Smooth muscle cell (in vitro differentiated cells): ENCODE measurements around the gene COA8. TPM values are rescaled to one million over a fixed set of nuclear protein-coding genes. Genes with fewer than 3 reads are reported as not detected.

Experiments used
- DNase-seq: peaks from one replicate; lab custom pipeline; 2025; ENCODE audit not compliant: unreplicated experiment; lab: John Stamatoyannopoulos, UW
- H2AFZ ChIP-seq: fragments of 200-600 bp; sonication (generic); 2 replicates; pipeline ENCODE4 v1.6.0; 2016; ENCODE audit warnings: antibody characterized with exemption, low read depth, mild to moderate bottlenecking
- H3F3A ChIP-seq: fragments of 200-600 bp; sonication (generic); 2 replicates; pipeline ENCODE4 v1.6.0; 2017; ENCODE audit warnings: antibody characterized with exemption, low read depth
- H3K27ac ChIP-seq: fragments of 200-600 bp; sonication (generic); 2 replicates; pipeline ENCODE4 v1.5.1; 2016; ENCODE audit warnings: low read depth, mild to moderate bottlenecking
- H3K27me3 ChIP-seq: fragments of 200-600 bp; sonication (generic); 2 replicates; pipeline ENCODE4 v1.6.1; 2016; ENCODE audit warnings: low read depth, mild to moderate bottlenecking
- H3K36me3 ChIP-seq: fragments of 200-600 bp; sonication (generic); 2 replicates; pipeline ENCODE4 v1.5.1; 2016; ENCODE audit warnings: low read depth
- H3K4me1 ChIP-seq: fragments of 200-600 bp; sonication (generic); 2 replicates; pipeline ENCODE4 v1.5.1; 2016; ENCODE audit warnings: low read depth
- H3K4me2 ChIP-seq: fragments of 200-600 bp; sonication (generic); 2 replicates; pipeline ENCODE4 v1.6.0; 2016; ENCODE audit warnings: mild to moderate bottlenecking
- H3K4me3 ChIP-seq: fragments of 200-600 bp; sonication (generic); 2 replicates; pipeline ENCODE4 v1.5.1; 2016; ENCODE audit warnings: mild to moderate bottlenecking
- H3K79me2 ChIP-seq: fragments of 200-600 bp; sonication (generic); 2 replicates; pipeline ENCODE4 v1.6.0; 2016; ENCODE audit warnings: low read depth, mild to moderate bottlenecking
- H3K9ac ChIP-seq: fragments of 200-600 bp; sonication (generic); 2 replicates; pipeline ENCODE4 v1.6.0; 2016; ENCODE audit warnings: low read depth
- H3K9me3 ChIP-seq: fragments of 200-600 bp; sonication (generic); replicated peaks from 2 replicates; pipeline ENCODE4 v1.5.1; 2016; ENCODE audit warnings: low read depth
- H4K20me1 ChIP-seq: fragments of 200-600 bp; sonication (generic); 2 replicates; pipeline ENCODE4 v1.6.0; 2016; ENCODE audit warnings: low read depth
- WGBS: methylation state at CpG from one replicate; pipeline ENCODE4 v1.1.7; 2016; ENCODE audit warnings: low lambda C conversion rate; 5-methylcytosine and 5-hydroxymethylcytosine counted together
- polyA plus RNA-seq: library from polyadenylated mRNA; unstranded; fragments of >200 nt; fragmentation: Nextera tagmentation; extraction: Ambion mirVana; gene quantifications from 2 replicates; pipeline ENCODE4 v1.2.1, GENCODE V29; 2016
- total RNA-seq: library from RNA; depleted of rRNA; stranded (reverse); fragments of >200 nt; gene quantifications from 2 replicates; pipeline ENCODE4 v1.2.3, GENCODE V29; 2014
- TF ChIP-seq, protein P1 (sequence below): fragments of 200-600 bp; sonication (generic); IDR thresholded peaks from 2 replicates; pipeline ENCODE4 v1.5.1; 2017; ENCODE audit warnings: borderline replicate concordance, mild to moderate bottlenecking, antibody characterized with exemption; ENCODE audit not compliant: insufficient read depth, poor library complexity, severe bottlenecking

The COA8 gene, protein sequence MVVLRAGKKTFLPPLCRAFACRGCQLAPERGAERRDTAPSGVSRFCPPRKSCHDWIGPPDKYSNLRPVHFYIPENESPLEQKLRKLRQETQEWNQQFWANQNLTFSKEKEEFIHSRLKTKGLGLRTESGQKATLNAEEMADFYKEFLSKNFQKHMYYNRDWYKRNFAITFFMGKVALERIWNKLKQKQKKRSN
- total RNA-seq (33.4 and 42.8 TPM in 2 replicates), polyA plus RNA-seq (69.9 and 73.3 TPM in 2 replicates)

GRCh38 chr14:103562429-103563225 is at the start of gene COA8, which contains the start of gene BAG5:
COA8 (plus strand) TSS chr14:103562960; CDS start chr14:103563002, 42 bp downstream.
BAG5 (minus strand) TSS chr14:103562657; CDS start chr14:103561164, 1,493 bp downstream.
- H3K27ac ChIP-seq, result peak within 1 kb of the TSS; percentile 97
- WGBS, result under 1% methylated on average over 73 of the region's 109 CpGs
- H3K4me1 ChIP-seq, result peaks cover 19% of the 10 kb centered on the region
- H2AFZ ChIP-seq, result peak within 1 kb of the TSS; percentile 89
- peaks cover 94% of the 10 kb centered on the region for H3K79me2 ChIP-seq
- peak within 1 kb of the TSS; percentile 82 for H3K4me3 ChIP-seq
- H4K20me1 ChIP-seq, result peaks cover 67% of the 10 kb centered on the region
- H3K4me2 ChIP-seq, result peak within 1 kb of the TSS; percentile 90
- TF ChIP-seq, protein P1, sequence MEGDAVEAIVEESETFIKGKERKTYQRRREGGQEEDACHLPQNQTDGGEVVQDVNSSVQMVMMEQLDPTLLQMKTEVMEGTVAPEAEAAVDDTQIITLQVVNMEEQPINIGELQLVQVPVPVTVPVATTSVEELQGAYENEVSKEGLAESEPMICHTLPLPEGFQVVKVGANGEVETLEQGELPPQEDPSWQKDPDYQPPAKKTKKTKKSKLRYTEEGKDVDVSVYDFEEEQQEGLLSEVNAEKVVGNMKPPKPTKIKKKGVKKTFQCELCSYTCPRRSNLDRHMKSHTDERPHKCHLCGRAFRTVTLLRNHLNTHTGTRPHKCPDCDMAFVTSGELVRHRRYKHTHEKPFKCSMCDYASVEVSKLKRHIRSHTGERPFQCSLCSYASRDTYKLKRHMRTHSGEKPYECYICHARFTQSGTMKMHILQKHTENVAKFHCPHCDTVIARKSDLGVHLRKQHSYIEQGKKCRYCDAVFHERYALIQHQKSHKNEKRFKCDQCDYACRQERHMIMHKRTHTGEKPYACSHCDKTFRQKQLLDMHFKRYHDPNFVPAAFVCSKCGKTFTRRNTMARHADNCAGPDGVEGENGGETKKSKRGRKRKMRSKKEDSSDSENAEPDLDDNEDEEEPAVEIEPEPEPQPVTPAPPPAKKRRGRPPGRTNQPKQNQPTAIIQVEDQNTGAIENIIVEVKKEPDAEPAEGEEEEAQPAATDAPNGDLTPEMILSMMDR, result no peak
- peak within 1 kb of the TSS; percentile 94 for H3K9ac ChIP-seq
- H3K27me3 ChIP-seq, result no peaks in the 10 kb centered on the region
- no peaks in the 10 kb centered on the region for H3K36me3 ChIP-seq
- no peaks in the 10 kb centered on the region for H3K9me3 ChIP-seq
- peaks cover 13% of the 10 kb centered on the region for H3F3A ChIP-seq
- DNase-seq, result peak; percentile 89

DNA sequence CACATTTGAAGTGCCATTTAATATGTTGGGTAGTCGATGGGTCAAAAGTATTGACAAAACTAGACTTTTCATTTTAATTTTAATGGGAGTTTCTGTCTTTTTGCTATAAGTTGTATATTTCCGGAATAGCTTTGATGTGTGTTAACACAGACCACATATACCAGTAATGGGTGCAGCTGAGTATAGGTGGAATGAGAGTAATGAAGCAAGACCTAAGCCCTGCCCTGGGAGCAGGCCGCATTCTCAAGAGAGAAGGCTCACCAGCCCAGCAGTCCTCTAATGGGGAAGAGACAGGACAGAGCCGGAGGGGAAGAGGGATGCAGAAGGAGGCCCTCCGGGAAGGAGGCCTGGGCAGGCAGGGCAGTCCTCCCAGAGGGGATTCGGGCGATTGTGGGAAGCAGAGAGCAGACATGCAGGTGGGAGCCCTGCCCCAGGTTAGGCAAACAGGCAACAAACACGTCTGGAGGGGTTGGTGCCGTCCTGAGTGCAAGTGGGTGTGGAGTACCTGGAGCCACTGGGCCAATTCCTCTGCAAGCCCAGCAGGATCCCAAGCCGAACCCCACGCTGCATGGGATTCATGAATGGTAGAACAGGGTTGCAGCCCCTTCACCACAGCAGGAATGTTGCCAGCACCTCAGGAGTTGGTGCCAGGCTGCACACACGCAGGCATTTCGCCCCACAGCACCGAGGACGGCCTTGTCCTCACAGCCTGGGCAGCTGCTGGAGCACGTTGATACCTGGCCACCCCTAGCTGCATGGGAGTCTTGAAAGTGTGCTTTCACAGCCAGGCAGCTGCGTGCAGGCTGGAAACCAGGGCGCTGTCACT is 48.0 kb upstream of the COA8 start:
- no peak overlapping the region for H3K4me3 ChIP-seq
- no peaks in the 10 kb centered on the region for H3K27me3 ChIP-seq
- DNase-seq, result no peak
- H3K79me2 ChIP-seq, result no peaks in the 10 kb centered on the region
- H3F3A ChIP-seq, result no peaks in the 10 kb centered on the region
- TF ChIP-seq, protein P1, result no peak
- no peaks in the 10 kb centered on the region for H3K4me1 ChIP-seq
- no peak overlapping the region for H2AFZ ChIP-seq
- H3K9ac ChIP-seq, result no peak overlapping the region
- H3K9me3 ChIP-seq, result no peaks in the 10 kb centered on the region
- WGBS, result 95% methylated on average over 18 of the region's 18 CpGs
- no peaks in the 10 kb centered on the region for H3K36me3 ChIP-seq
- H4K20me1 ChIP-seq, result no peaks in the 10 kb centered on the region
- no peak overlapping the region for H3K27ac ChIP-seq
- no peak overlapping the region for H3K4me2 ChIP-seq

DNA sequence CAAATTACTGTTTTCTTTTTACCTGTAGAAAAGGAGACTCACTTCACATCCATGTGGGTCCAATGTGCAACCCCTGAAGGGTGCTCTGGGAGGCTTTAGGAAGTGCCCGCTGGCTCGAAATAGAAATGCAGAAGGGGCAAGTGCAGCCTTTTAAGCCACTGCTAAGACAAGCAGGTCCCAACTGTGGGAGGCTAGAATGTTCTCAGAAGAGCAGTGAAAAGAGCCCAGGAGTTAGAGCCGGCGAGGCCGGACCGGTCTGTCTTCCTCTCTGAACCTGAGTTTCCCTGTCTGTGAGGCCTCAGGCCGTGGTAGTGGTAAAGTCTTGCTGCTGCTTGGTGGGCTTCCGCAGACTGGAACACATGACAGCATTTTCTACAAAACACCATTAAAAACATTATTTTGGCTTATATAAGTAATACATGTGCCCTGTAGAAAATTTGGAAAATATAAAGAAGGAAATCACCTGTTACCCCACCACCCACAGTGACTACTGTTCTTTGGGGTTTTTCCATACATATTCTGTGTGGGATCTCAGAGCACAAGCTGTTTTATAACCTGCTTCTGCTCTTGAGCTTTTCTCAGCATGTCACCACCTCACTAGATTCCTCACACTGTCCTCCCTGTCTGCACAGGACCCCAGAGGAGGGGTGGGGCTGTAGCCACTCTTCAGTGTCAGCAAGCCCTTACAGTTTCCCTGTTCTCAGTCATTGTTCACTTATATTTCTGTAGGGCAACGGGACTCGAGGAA is 46.2 kb upstream of the COA8 start:
- Histone ChIP-seq H2AFZ (no peak overlapping the region), H3F3A (no peaks in the 10 kb centered on the region), H3K27me3 (no peaks in the 10 kb centered on the region), H3K4me2 (no peak overlapping the region), H4K20me1 (peaks cover 6% of the 10 kb centered on the region), H3K27ac (no peak overlapping the region), H3K79me2 (no peaks in the 10 kb centered on the region), H3K36me3 (no peaks in the 10 kb centered on the region), H3K9ac (no peak overlapping the region), H3K4me3 (no peak overlapping the region), H3K4me1 (peaks cover 6% of the 10 kb centered on the region), H3K9me3 (no peaks in the 10 kb centered on the region)
- TF ChIP-seq, protein P1, result no peak
- DNase-seq, result no peak
- 86% methylated on average over 10 of the region's 10 CpGs for WGBS
